ENCODE data around the gene PRR23E.

Gene PRR23E, protein sequence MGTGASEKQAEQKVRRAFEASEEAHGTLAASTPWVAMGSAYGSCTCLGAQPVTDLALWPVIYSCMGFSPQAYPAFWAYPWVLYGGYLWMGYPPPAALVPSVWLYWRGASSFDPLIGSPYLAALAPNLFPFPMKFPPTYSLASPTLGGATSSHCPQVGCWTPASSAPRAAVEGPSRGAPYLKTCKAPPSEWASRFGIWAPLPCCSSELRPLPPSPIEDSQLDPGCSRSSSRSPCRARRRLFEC

GRCh38 chr3:127192576-127193232 lies at the start of gene PRR23E:
TSS of gene PRR23E (plus strand) at chr3:127193131. CDS start at chr3:127196686, 3,555 bp downstream.
- DNase-seq (ENCODE audit: low read depth in 2 of 3, low spot score in 2 of 3): no peak

DNA sequence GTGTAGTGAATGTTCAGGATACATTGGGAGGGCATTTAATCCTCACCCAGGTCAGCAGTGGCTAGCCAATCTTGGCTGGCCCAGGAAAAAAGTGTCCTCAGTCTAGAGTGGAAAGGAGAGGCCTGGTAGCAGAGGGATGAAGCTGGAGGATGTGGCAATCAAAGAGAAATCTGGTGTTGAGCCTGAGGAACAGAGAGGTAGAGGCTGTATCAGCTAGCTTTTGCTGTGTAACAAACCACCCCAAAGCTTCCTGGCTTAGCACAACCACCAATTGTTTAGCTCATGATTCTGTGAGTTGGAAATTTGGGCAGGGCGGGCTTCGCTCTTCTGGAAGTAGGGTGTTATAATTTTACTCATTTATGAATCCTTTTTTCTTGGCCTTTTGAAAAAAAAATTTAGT lies 49.8 kb upstream of the PRR23E start:
- DNase-seq (ENCODE audit: low read depth in 2 of 3, low spot score in 2 of 3): no peak

- DNase-seq (ENCODE audit: low read depth in 2 of 3, low spot score in 2 of 3): no peak
These were observed 48.3 kb upstream of the PRR23E start for GRCh38 chr3:127144631-127145030.

DNA sequence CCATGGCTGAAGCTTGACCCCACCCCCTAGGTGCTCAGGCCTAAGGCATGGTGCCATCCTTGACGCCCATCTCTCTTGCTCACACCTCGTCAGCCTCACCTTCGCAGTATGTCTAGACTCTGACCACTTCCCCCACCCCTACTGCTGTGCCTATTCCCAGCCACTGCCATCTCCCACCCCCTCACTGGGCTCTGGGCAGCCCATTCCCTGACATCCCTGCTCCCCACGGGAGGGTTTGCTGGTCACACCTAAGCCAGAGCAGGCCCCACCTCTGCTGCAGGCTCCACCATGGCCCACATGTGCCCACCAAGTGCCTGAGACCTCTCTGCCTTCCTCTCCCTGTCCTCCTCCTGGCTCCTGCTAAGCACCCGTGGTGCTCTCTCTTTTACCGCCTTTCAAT lies 47.7 kb upstream of the PRR23E start:
- no peak for DNase-seq (ENCODE audit: low read depth in 2 of 3, low spot score in 2 of 3)

DNA sequence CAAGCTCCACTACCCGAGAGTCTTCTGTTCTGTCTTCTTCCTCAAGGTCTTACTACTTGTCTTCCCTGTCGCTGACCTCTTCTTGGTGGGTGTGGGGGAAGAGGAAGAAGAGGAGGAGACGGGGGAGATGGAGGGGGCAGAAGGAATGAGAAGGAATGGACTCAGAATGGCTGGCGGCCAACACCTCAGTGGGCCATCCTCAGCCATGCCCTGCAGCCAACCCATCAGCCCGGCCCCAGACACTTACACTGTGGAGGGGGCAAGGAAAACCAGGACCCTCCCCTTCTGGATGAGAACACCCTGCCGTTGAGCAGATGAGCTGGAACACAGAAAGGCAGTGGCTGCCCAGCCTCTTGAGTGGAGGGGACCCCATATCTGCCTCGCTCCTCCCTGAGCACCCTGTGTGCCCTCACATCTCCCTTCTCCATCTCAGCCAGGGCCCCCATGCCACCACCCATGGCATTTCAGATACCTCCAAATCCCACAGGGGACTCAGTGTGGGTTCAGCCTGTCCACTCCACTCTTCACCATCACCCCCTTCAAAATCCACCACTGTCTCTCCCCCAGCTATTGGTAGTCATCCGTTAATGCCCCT lies 45.5 kb upstream of the PRR23E start:
- no peak for DNase-seq (ENCODE audit: low read depth in 2 of 3, low spot score in 2 of 3)

DNA sequence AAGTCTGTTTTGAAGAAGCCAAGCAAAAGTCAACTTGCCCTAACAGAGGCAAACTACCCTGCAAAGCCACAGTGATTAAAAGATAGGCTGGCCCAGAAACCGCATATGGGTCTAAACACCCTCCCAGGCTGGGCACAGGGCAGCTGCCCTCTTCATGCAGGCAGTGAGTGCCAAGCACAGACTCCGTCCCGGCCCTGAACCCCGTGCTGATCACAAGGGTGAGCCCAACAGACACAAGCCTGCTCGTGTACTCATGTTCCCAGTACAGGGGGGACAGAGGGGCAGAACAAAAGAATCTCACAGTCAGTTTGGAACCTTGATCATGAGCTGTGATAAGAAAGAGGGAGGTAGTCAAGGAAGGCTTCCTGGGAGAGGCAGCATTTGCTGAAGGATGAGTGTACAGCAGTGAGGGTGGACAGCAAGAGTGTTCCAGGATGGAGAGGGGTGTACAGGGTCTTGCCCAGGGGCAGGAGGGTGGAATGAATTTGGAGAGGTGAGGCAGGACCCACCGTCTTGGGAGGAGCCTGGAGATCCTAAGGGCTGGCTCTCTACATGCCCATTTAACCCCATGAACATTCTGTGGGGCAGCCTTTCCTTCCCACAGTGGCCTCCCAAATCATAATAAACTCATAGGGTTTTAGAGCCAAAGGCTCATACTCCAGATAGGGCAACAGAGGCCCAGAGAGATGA lies 43.2 kb upstream of the PRR23E start:
- DNase-seq (ENCODE audit: low read depth in 2 of 3, low spot score in 2 of 3): no peak

DNA sequence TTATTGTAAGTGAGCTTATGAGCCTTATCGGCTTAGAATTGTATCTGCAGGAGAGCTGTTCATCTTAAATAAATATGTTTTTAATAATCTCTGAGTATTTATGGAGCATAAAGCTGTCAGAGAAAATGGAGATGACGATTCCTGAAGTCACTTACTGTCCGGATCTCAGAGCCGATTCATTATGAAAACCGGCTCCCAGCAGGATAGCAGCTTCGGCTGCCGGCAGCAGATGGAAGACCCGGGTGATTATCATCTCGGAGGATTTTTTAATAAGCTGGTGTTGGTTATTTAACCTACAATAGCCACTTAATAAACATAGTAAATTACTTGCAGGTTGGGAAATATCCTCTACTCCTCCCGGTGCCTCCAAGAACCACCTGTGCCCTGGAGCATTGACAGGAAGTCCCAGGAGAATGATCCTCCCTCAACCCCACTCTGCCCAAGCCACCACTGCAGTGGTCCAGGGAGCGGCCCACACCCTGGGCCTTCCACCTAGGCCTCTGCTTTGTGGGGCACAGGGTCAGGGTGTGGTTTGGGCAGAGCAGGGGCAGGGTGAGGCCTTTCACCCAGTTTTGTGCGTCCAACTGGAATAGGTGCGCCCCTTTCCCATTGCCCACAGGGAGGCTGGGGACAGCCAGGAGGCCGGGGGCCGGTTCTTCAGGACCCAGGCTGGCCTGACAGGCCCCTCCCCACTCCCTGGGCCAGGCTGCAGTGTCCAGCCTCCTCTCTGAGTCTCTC lies 42.2 kb upstream of the PRR23E start:
- no peak for DNase-seq (ENCODE audit: low read depth in 2 of 3, low spot score in 2 of 3)

DNA sequence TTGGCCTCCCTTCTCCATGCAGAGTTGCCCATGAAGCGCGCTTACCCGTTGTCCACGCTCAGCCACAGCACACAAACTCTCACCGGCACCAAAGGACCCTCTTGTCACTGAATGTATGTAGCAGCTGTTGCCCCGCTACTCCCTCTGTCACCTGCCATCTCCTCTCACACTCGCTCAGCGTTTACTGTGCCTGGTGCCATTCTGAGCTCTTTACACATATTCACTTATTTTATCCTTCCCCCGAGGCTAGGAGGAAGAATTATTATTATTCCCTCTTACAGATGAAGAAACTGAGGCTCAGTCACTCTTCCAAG lies 41.7 kb upstream of the PRR23E start:
- no peak for DNase-seq (ENCODE audit: low read depth in 2 of 3, low spot score in 2 of 3)

DNA sequence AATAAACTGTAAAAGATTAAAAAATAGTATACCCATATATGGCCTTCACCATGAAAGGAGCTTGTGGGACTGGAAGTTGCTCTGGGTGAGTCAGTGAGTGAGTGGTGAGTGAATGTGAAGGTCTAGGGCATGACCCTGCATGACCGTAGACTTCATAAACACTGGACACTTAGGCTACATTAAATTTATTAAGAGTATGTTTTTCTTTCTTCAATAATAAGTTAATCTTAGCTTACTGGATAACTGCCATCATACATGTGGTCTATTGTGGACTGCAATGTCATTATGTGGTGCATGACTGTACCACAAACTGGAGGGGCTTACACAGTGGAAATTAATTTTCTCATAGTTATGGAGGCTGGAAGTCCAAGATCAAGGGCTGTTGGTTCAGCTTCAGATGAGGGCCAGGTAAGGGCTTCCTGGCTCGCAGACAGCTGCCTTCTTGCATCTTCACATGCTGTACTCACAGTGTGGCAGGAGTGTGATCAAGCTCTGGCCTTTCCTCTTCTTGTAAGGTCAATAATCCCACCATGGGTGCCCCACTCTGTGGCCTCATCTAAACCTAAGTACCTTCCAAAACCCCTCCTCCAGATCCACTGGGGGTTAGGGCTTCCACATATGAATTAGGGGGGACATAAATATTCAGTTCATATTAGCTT lies 40.8 kb upstream of the PRR23E start:
- DNase-seq (ENCODE audit: low read depth in 2 of 3, low spot score in 2 of 3): no peak

GRCh38 chr3:127152684-127153505 lies 40.0 kb upstream of the PRR23E start:
- DNase-seq (ENCODE audit: low read depth in 2 of 3, low spot score in 2 of 3): no peak

DNA sequence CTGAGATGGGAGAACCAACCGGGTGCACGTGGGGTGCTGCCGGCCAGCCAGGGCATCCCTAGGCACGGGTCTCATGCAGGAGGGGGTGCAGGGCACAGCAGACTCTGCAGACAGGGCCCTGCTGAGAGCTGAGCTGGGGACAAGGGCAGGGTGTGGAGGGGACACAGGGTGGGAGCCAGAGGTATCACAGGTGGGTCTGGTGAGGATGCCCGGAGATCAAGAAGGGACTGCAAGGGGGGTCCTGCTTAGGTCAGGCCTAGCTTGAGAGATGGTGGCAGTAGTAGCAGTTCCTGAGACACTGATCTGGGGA lies 39.5 kb upstream of the PRR23E start:
- DNase-seq (ENCODE audit: low read depth in 2 of 3, low spot score in 2 of 3): no peak

GRCh38 chr3:127156338-127157050 lies 36.4 kb upstream of the PRR23E start:
- no peak for DNase-seq (ENCODE audit: low read depth in 2 of 3, low spot score in 2 of 3)

- no peak for DNase-seq (ENCODE audit: low read depth in 2 of 3, low spot score in 2 of 3)
These were observed 35.6 kb upstream of the PRR23E start for GRCh38 chr3:127157171-127157828.

GRCh38 chr3:127158614-127159229 lies 34.2 kb upstream of the PRR23E start:
- no peak for DNase-seq (ENCODE audit: low read depth in 2 of 3, low spot score in 2 of 3)

DNA sequence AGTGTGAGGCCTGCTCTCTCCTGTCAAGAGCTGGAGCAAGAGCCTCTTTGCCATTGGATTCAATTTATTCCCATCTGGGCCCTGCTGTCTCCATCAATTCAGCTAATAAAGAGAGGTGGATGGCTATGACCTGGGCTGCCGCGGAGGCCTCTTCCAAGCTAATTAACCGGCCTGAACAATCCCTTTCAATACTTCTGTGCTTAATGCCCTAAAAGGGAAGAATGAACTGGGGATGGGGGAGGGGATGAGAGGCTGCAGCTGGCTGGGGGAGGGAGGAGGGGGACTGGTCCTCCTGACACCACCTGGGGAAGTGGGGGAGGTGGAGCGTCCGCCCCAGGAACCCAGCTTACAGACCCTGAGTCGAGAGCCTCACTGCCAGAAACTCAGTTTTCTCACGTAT lies 33.4 kb upstream of the PRR23E start:
- DNase-seq (ENCODE audit: low read depth in 2 of 3, low spot score in 2 of 3): no peak

- DNase-seq (ENCODE audit: low read depth in 2 of 3, low spot score in 2 of 3): no peak
These were observed 31.7 kb upstream of the PRR23E start for GRCh38 chr3:127161236-127161635.

DNA sequence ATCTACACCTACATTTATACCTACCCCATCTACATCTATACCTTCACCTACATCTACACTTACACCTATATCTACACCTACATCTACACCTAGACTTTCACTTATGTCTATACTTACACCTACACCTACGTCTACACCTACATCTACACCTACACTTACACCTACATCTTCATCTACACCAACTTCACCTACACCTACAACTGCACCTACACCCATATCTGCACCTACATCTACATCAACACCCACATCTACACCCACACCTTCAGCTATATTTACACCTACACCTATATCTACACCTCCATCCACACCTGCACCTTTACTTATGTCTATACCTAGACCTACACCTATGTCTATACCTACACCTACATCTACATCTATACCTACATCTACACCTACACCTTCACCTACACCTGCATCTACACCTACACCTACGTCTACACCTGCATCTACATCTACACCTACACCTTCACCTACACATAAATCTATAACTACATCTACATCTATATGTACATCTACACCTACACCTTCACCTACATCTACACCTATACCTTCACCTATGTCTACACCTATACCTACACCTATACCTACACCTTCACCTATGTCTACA lies 30.9 kb upstream of the PRR23E start:
- DNase-seq (ENCODE audit: low read depth in 2 of 3, low spot score in 2 of 3): no peak

GRCh38 chr3:127162947-127163645 lies 29.8 kb upstream of the PRR23E start:
- DNase-seq (ENCODE audit: low read depth in 2 of 3, low spot score in 2 of 3): no peak
